Mesodermal cell (in vitro differentiated cells): ENCODE measurements around the gene CLIC1.
A peak's percentile ranks its signal among the peaks of the same experiment; 100 is the strongest.

Experiments used
- H3K27ac ChIP-seq: 2 replicates; pipeline ENCODE4 v1.7.0; 2013; ENCODE audit warnings: mild to moderate bottlenecking, low read depth, low read length, moderate library complexity; ENCODE audit not compliant: severe bottlenecking
- H3K36me3 ChIP-seq: 2 replicates; pipeline ENCODE4 v1.7.1; 2013; ENCODE audit warnings: mild to moderate bottlenecking, low read length, moderate library complexity; ENCODE audit not compliant: control insufficient read depth, insufficient read depth
- H3K4me1 ChIP-seq: one replicate; pipeline ENCODE4 v1.7.1; 2013; ENCODE audit warnings: mild to moderate bottlenecking, low read length; ENCODE audit not compliant: insufficient read depth, control insufficient read depth, poor library complexity, severe bottlenecking
- H3K4me3 ChIP-seq: 2 replicates; pipeline ENCODE4 v1.7.0; 2013; ENCODE audit warnings: low read length, control low read depth, mild to moderate bottlenecking; ENCODE audit not compliant: insufficient read depth, poor library complexity, severe bottlenecking; ENCODE audit errors: extremely low read depth
- H3K9me3 ChIP-seq: 2 replicates; pipeline ENCODE4 v1.7.1; 2013; ENCODE audit warnings: mild to moderate bottlenecking, low read length, moderate library complexity; ENCODE audit not compliant: control insufficient read depth
- WGBS, 2 experiments: methylation state at CpG; one replicate each; pipeline ENCODE4 v1.1.5; 2013; ENCODE audit warnings: missing lambda C conversion rate in 2 of 2; ENCODE audit not compliant: insufficient coverage in 2 of 2; 5-methylcytosine and 5-hydroxymethylcytosine counted together

Gene CLIC1

DNA sequence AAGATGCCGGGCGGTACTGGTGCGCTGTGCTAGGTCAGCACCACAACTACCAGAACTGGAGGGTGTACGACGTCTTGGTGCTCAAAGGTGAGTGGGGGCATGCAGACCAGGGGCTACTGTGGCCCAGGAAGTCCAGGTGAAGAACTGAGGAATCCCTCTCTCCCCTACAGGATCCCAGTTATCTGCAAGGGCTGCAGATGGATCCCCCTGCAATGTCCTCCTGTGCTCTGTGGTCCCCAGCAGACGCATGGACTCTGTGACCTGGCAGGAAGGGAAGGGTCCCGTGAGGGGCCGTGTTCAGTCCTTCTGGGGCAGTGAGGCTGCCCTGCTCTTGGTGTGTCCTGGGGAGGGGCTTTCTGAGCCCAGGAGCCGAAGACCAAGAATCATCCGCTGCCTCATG, 28.6 kb downstream of the CLIC1 start:
- H3K27ac ChIP-seq = no peak overlapping the region
- no peaks in the 10 kb centered on the region for H3K9me3 ChIP-seq
- H3K4me3 ChIP-seq = no peak overlapping the region
- no peaks in the 10 kb centered on the region for H3K36me3 ChIP-seq
- peaks cover 4% of the 10 kb centered on the region for H3K4me1 ChIP-seq
- 93 to 96% methylated on average over 6 to 8 of the region's 10 CpGs for WGBS, 2 experiments

DNA sequence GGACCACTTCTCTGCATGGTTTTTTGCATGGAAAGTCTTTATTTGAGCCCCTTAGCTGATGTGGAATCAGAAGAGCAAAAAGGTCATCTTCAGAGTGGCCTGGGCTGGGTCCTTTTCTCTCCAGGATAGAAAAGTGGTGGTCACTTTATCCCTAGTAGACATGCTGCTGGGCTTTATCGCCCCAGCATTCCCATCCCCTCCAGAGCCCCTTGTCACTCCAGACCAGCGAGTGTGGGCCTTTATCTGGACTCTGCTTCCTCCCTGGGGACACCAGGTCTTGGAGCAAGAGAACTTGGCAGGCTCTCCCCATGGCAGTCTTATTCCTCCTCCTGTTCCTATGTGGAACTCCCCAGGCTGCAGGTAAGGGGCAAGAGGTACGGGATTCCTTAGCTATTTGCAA, 29.7 kb downstream of the CLIC1 start, which contains the start of gene LY6G6F:
Gene LY6G6F, plus strand, starts transcription at position 268 of the 400 bp plus-strand sequence. Its CDS starts 41 bp downstream, at position 309.
- 76% methylated on average over 2 of the region's 3 CpGs; no CpG with 5 or more reads in 1 of the 2 experiments for WGBS, 2 experiments
- Histone ChIP-seq H3K27ac (no peak within 1 kb of the TSS), H3K4me3 (no peak within 1 kb of the TSS), H3K9me3 (no peaks in the 10 kb centered on the region), H3K36me3 (peaks cover 1% of the 10 kb centered on the region), H3K4me1 (peaks cover 4% of the 10 kb centered on the region)

DNA sequence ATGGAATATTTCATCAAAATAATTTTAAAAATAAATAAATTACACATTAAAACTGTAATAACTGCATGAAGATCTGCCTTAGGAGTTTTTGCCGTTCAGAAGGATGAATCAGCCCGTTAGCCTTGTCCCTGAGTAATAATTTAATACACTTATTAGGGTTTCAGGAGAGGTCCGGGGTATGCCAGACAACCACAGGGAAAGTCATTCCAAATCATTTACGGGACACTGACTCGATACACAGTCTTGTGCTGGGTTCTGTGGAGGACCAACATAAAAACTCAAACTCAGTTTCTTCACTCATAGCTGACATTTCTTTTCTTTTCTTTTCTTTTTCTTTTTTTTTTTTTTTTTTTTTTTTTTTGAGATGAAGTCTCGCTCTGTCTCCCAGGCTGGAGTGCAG, 30.4 kb downstream of the CLIC1 start:
- H3K9me3 ChIP-seq = no peaks in the 10 kb centered on the region
- 93 to 96% methylated on average over 2 to 3 of the region's 6 CpGs for WGBS, 2 experiments

GRCh38 chr6:31702819-31703716, 33.3 kb downstream of the CLIC1 start, which contains the start of gene ABHD16A:
Gene ABHD16A, minus strand, starts transcription at chr6:31703324. Its CDS starts 43 bp downstream, at chr6:31703281.
- WGBS, 2 experiments = 4 to 5% methylated on average over 46 to 54 of the region's 54 CpGs
- no peaks in the 10 kb centered on the region for H3K9me3 ChIP-seq
- peak within 1 kb of the TSS; percentile 92 for H3K4me3 ChIP-seq
- H3K4me1 ChIP-seq = no peaks in the 10 kb centered on the region
- peak within 1 kb of the TSS; percentile 86 for H3K27ac ChIP-seq
- peaks cover 34% of the 10 kb centered on the region for H3K36me3 ChIP-seq

More for the DNA sequence above, 30.4 kb downstream of the CLIC1 start:
- no peak overlapping the region for H3K27ac ChIP-seq
- peaks cover 7% of the 10 kb centered on the region for H3K36me3 ChIP-seq
- peaks cover 4% of the 10 kb centered on the region for H3K4me1 ChIP-seq
- H3K4me3 ChIP-seq = no peak overlapping the region

DNA sequence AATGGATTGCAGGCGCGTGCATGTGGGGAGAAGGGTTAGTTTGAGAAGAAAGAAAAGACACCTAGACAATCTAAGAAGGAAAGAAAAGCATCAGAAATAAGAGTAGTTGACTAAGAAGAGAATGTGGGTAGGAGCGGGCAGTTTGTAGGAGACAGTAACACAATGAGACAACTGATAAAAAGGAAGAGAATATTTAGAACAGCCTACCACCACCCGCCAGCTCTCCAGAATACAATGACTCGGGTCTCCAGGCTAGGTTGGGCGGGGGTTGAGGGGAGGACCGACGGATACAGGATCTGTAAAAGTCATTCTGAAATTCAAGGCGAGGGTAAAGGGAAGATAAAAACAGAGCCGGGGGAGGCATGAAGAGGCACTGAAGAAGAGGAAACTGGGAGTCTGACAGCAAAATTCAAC, 33.9 kb downstream of the CLIC1 start:
- 3 to 9% methylated on average over 4 of the region's 10 CpGs for WGBS, 2 experiments
- H3K36me3 ChIP-seq = peaks cover 41% of the 10 kb centered on the region
- no peaks in the 10 kb centered on the region for H3K9me3 ChIP-seq
- H3K4me1 ChIP-seq = peaks cover 3% of the 10 kb centered on the region
- peak overlapping the region; percentile 92 for H3K4me3 ChIP-seq
- H3K27ac ChIP-seq = peak overlapping the region; percentile 86

DNA sequence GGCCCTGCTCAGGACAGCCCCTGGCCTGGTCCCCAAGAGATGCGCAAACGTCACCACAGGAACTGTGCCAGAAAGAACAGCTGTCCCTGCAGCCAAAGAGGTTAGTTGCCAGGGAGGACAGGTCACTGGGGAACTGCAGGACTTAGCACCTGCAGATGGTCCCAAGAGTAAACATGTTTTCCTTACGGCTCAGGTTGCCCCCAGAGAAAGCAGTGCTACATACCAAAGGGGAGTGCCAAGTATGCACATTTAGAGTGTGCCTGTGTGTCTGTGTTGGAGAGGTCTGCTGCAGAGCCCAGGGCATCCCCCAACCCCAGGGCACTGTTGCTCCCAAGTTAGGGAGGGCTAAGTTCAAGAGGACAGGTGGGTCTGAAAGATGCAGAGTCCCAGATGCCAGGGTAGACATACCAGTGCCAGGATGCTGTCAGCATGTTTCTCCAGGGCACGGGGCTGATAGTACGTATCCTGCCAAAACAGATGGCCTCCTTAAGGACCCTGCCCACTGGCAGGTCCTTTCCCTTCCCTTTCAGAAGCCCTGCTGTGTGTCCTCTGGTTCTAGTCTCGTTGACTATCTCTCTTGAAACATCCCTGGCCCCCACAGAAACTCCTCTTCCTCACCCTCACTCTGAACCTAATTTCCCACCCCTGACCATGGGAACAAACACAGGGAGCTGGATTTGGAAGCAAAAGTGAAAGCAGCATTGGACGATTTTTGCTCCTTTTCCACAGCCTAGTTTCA, 34.5 kb downstream of the CLIC1 start:
- peaks cover 47% of the 10 kb centered on the region for H3K36me3 ChIP-seq
- H3K4me3 ChIP-seq = peak overlapping the region; percentile 92
- WGBS, 2 experiments = 66 to 78% methylated on average over 6 to 7 of the region's 7 CpGs
- H3K9me3 ChIP-seq = no peaks in the 10 kb centered on the region
- peaks cover 3% of the 10 kb centered on the region for H3K4me1 ChIP-seq
- peak overlapping the region; percentile 17 for H3K27ac ChIP-seq

DNA sequence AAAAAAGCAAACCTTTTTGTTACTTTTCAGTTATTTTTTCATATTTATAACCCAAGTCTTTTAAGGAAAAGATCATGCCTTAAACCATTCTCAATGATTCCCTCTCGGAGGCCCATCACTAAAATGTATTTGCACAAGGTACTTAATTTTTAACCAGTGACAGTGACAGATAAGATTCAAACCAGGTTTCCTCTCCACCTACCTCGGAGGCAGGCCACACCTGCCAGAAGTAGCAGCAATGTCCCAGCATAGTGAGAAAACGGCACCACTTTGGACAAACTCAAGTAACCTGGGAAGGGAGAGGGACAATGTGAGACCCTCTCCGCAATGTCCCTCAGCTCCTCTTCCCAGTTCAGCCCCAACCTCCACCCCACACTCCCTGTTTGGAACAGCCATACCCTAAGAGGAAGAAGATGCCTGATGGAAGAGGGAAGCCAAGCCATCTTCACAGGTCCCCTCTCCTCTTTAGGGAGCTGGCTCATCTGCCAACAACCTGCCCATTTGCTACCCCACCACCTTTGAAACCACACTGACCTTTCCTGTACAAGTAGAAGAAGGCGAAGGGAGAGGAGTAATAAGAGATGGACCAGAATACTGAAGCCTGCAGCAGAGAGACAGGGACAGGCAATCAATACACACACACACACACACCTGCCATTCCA, 35.5 kb downstream of the CLIC1 start:
- Histone ChIP-seq H3K27ac (no peak overlapping the region), H3K4me1 (peaks cover 3% of the 10 kb centered on the region), H3K9me3 (no peaks in the 10 kb centered on the region), H3K4me3 (no peak overlapping the region), H3K36me3 (peaks cover 56% of the 10 kb centered on the region)
- WGBS, 2 experiments = 87 to 93% methylated on average over 2 of the region's 5 CpGs

DNA sequence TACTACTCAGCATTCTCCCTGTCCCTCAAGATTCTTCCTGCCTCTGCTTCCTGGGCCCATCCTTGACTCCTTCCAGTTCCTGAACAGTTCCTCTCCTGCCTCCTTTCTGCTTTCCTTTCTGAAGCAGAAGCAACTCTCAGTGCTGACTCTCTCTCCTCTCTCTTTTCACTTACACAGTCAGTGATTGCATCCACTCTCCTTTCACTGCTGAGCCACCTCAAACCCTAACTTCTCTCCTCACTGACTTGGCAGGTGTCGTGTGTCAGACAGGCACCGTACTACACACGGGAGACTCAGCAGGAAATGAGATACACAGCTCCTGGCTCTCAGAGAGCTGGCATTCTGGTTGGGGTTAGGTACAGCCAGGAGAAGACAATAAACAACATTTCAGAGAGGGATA, 38.8 kb downstream of the CLIC1 start:
- H3K4me3 ChIP-seq = no peak overlapping the region
- 76% methylated on average over 3 of the region's 3 CpGs; no CpG with 5 or more reads in 1 of the 2 experiments for WGBS, 2 experiments
- peaks cover 3% of the 10 kb centered on the region for H3K4me1 ChIP-seq
- no peak overlapping the region for H3K27ac ChIP-seq
- no peaks in the 10 kb centered on the region for H3K9me3 ChIP-seq
- peaks cover 82% of the 10 kb centered on the region for H3K36me3 ChIP-seq

GRCh38 chr6:31693535-31693934, 42.8 kb downstream of the CLIC1 start:
- no peak overlapping the region for H3K4me3 ChIP-seq
- H3K36me3 ChIP-seq = peaks cover 82% of the 10 kb centered on the region
- peaks cover 9% of the 10 kb centered on the region for H3K4me1 ChIP-seq
- 93 to 96% methylated on average over 4 of the region's 6 CpGs for WGBS, 2 experiments
- no peaks in the 10 kb centered on the region for H3K9me3 ChIP-seq
- H3K27ac ChIP-seq = no peak overlapping the region

DNA sequence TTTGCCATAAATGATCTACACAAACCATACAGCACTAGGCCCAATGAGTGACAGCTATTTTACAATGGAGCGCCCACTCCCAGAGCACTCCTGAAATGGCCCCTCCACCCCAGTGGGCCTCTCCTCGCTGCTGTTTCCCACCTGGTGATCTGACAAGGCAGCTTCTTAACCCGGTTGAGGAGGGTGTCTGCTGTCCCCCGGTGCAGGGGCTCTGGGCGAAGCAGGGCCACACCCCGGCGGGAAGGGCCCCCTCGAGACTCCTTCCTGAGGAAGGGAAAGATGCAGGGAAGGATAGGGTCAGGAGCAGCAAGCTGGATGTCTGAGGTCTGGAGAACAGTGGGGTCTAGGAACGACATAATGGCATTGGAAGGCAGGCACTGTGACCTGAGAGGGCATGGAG, 43.4 kb downstream of the CLIC1 start:
- no peak overlapping the region for H3K4me3 ChIP-seq
- H3K9me3 ChIP-seq = no peaks in the 10 kb centered on the region
- H3K4me1 ChIP-seq = peaks cover 9% of the 10 kb centered on the region
- H3K36me3 ChIP-seq = peaks cover 82% of the 10 kb centered on the region
- WGBS, 2 experiments = 93 to 97% methylated on average over 9 of the region's 9 CpGs
- no peak overlapping the region for H3K27ac ChIP-seq
